Measurements from ENCODE around the gene LEPROT.

The LEPROT gene

DNA sequence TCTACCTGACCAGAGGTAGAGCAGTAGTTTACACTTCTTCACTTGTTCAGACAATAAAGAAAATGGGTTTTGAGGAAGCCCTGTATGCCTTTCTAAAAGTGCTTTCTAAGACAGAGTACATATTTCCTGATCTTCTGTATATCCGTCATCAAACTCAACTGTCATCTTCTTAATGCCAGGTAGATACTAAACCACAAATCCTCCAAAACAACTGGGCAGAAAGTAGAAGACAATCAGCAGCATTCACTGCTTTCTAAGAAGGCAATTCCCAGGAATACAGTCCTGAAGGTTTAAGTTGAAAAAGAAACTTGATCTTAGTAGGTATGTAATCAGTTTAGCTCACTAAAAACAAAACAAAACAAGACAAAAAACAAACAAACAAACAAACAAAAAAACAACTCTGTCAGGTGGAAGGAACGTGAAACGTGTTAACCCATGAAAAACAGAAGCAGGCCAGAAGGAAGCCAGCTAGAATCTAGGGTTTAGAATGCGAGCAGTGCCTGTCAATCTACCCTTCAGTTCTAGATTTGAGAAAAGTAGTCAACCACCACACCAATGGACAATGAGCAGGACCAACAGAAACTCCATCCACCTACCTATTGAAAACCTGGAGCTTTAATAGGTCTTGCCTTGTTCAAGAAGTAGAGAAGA lies 59.2 kb downstream of the LEPROT start:
- H3K36me3 ChIP-seq (replicated peaks) = no peaks in the 10 kb centered on the region
- H3K4me3 ChIP-seq = no peak overlapping the region
- in situ Hi-C loops (cut with MboI; ENCODE audit: low sequenced_read_pairs) = no loop called here
- no peak for DNase-seq (ENCODE audit: low spot score in 2 of 2)
- no peaks in the 10 kb centered on the region for H3K4me1 ChIP-seq
- no peaks in the 10 kb centered on the region for H3K9me3 ChIP-seq
- H3K27me3 ChIP-seq (ENCODE audit: low read depth) = no peaks in the 10 kb centered on the region

- in situ Hi-C loops (cut with MboI; ENCODE audit: low sequenced_read_pairs) = no loop called here
- DNase-seq (ENCODE audit: low spot score in 2 of 2) = no peak
- Histone ChIP-seq H3K36me3 (replicated peaks) (no peaks in the 10 kb centered on the region), H3K9me3 (no peaks in the 10 kb centered on the region), H3K4me3 (no peak overlapping the region), H3K4me1 (no peaks in the 10 kb centered on the region), H3K27me3 (ENCODE audit: low read depth) (no peaks in the 10 kb centered on the region)
Measured at GRCh38 chr1:65480684-65481405, 60.4 kb downstream of the LEPROT start.

GRCh38 chr1:65483993-65484754 lies 63.7 kb downstream of the LEPROT start:
- H3K27me3 ChIP-seq (ENCODE audit: low read depth) = peaks cover 2% of the 10 kb centered on the region; the same call in 1 of the 2 replicates
- no peak overlapping the region for H3K4me3 ChIP-seq
- no peak for DNase-seq (ENCODE audit: low spot score in 2 of 2)
- no peaks in the 10 kb centered on the region for H3K9me3 ChIP-seq
- in situ Hi-C loops (cut with MboI; ENCODE audit: low sequenced_read_pairs) = no loop called here
- H3K36me3 ChIP-seq (replicated peaks) = no peaks in the 10 kb centered on the region
- H3K4me1 ChIP-seq = no peaks in the 10 kb centered on the region

Measured in HAP-1 (cell line).